Activated naive CD8-positive, alpha-beta T cell treated with anti-CD3 and anti-CD28 coated beads, Interleukin-2, amount 10 ng/mL, durations not matched to agents 7 days and 5 days (primary cell): ENCODE results near the gene TREML2. TPM values are rescaled to one million over a fixed set of nuclear protein-coding genes. Genes with fewer than 3 reads are reported as not detected.
"Not testable (repeated sequence)": the region's sequence is repeated elsewhere in the genome, so short reads cannot be mapped to it uniquely, and the experiment has no call there.

Experiments
- ATAC-seq: fragments of 150-1000 bp; cut with Tn5 transposase; one replicate; pipeline ENCODE4 v1.10.0; 2021; ENCODE audit warnings: low read depth, moderate library complexity
- POLR2A ChIA-PET: fragments of 350-600 bp; sonication (Branson Sonifier 250); formaldehyde crosslinking; loops from one replicate; lab custom pipeline; 2021; ENCODE audit warnings: antibody characterized with exemption; lab: Charles Lee
- DNase-seq: peaks from one replicate; pipeline ENCODE4 v3.0.0; 2021
- H3K27ac Mint-ChIP-seq: one replicate; pipeline ENCODE4 v1.8.0; 2022; ENCODE audit warnings: mild to moderate bottlenecking, mixed read lengths
- H3K27me3 Mint-ChIP-seq: one replicate; pipeline ENCODE4 v1.8.0; 2022; ENCODE audit warnings: mild to moderate bottlenecking, moderate library complexity, mixed read lengths
- H3K36me3 Mint-ChIP-seq: one replicate; pipeline ENCODE4 v1.8.0; 2021; ENCODE audit warnings: mild to moderate bottlenecking, mixed read lengths
- H3K4me1 Mint-ChIP-seq: one replicate; pipeline ENCODE4 v1.8.0; 2021; ENCODE audit warnings: mixed read lengths
- H3K4me3 Mint-ChIP-seq: one replicate; pipeline ENCODE4 v1.8.0; 2022; ENCODE audit warnings: mild to moderate bottlenecking, moderate library complexity, mixed read lengths
- H3K9me3 Mint-ChIP-seq: one replicate; pipeline ENCODE4 v1.8.0; 2021; ENCODE audit warnings: mixed read lengths
- total RNA-seq, 2 experiments: library from RNA; stranded (reverse); gene quantifications; one replicate each; pipeline ENCODE4 v1.2.3, GENCODE V29; 2021

Gene TREML2, protein sequence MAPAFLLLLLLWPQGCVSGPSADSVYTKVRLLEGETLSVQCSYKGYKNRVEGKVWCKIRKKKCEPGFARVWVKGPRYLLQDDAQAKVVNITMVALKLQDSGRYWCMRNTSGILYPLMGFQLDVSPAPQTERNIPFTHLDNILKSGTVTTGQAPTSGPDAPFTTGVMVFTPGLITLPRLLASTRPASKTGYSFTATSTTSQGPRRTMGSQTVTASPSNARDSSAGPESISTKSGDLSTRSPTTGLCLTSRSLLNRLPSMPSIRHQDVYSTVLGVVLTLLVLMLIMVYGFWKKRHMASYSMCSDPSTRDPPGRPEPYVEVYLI
- total RNA-seq = 10 to 100 TPM; 13.5 to 14.9 TPM

DNA sequence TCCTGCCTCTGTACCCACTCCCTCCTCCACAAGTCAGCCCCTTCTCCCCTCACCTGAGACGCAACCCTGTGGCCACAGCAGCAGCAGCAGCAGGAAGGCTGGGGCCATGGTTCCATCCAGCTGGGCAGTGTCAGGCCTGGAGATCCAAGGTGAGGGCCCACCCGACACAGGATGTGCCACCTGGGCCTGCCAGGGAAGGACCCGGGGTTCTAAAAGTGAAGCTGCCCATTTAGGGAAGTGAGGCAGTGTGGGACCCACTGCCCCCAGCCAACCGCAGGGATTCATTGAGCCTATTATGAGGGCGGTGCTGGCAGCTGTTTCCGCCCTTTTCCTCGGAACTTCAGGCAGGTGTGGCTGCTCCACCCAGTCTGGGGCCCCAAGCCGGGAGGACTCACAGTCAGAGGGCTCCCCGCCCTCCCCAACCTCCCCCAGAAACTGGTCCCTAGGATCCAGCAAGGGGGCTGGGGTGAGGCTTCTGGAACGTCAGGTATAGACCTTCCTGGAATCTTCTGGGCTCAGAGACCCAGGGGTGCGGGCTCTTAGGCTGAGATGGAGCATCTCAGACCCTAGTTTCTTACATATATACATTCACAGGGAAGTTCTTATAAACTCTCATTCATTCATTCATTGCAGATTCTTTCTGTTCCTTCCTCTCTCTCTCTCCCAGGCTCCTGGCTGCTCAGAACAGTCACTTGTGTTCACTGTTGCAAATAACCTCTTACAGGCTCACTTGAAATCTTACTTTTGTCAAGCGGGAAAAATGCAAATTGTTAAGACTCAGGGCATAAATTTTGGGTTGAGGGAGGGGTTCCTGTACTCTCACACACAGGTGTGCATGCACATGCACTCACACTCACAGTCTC lies at the start of gene TREML2:
Gene TREML2, minus strand, starts transcription at position 249 of the 863 bp plus-strand sequence. Its CDS starts 141 bp downstream, at position 108.
- Mint-ChIP-seq H3K4me3 (peak within 1 kb of the TSS; percentile 90), H3K27ac (peak within 1 kb of the TSS; percentile 100), H3K9me3 (peaks cover 6% of the 10 kb centered on the region), H3K27me3 (no peaks in the 10 kb centered on the region), H3K36me3 (peaks cover 25% of the 10 kb centered on the region), H3K4me1 (peaks cover 50% of the 10 kb centered on the region)
- ATAC-seq (peak; percentile 38), DNase-seq (peak; percentile 71)
- POLR2A ChIA-PET = interaction anchor here (0.9 to 2.3 kb wide), 12 partner anchors 9 to 133 kb away, joined by 3 to 16 read pairs (median 4); partner anchors contain the start of genes NFYA and OARD1

DNA sequence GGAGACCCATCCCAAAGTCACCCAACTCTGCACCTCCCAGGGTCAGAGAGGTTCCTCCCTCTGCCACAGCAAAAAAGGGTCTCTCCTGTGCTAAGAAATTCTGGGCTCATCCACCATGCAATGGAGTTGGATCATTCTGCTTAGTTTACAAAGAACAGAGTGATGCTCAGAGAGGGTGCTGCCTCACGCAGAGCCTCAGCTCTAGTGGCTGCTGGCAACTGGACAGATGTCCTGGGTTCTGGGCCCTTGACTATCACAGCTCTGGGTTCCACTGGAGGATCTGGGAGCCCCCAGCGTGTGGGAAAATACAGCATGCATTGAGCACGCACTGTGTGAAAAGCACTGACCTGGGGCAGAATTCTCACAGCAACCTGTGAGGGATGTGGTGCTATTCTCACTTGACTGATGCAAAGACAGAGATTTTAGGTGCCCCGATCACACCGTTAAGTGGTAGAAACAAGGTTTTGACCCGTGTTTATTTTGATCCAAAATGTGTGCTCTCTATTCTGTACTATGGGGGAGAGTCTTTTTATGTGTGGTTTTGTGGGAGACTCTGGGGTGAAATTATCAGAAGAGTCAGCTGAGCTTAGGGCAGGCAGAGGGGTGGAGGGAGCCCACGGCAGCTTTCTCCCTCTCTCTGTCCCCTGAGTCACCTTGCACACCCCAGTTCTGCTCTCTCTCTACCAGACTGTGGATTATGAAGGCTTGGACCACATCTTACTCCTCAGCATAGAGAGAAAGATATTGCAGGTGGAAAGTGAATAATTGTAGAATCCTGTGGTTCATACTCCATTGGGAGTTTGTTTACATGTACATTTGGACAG lies 47.1 kb upstream of the TREML2 start:
- H3K27me3 Mint-ChIP-seq = peaks cover 17% of the 10 kb centered on the region
- no peak overlapping the region for H3K27ac Mint-ChIP-seq
- no peak overlapping the region for H3K4me3 Mint-ChIP-seq
- peaks cover 6% of the 10 kb centered on the region for H3K9me3 Mint-ChIP-seq
- DNase-seq (no peak), ATAC-seq (peak; percentile 36)
- no peaks in the 10 kb centered on the region for H3K36me3 Mint-ChIP-seq
- POLR2A ChIA-PET = no interaction called here
- H3K4me1 Mint-ChIP-seq = peaks cover 15% of the 10 kb centered on the region

DNA sequence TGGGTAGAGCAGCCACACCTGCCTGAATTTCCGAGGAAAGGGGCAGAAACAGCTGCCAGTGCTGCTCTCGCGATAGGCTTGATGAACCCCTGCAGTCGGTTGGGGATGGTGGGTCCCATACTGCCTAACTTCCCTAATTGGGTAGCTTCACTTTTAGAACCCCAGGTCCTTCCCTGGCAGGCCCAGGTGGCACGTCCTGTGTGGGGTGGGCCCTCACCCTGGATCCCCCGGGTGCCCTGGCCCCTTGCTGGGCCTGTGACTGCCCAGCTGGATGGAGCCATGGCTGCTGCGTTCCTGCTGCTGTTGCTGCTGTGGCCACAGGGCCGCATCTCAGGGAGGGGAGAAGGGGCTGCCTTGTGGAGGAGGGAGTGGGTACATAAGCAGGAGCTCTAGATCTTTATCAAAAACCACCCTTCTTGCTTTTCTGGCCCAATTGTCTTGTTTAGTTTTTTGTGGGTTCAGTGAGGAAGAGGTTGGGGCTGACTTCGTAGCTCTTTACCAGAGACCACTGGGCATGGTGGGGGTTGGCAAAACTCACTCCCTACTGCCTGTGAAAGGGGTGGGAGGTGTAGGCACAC lies 46.4 kb upstream of the TREML2 start:
- peaks cover 16% of the 10 kb centered on the region for H3K4me1 Mint-ChIP-seq
- peaks cover 10% of the 10 kb centered on the region for H3K27me3 Mint-ChIP-seq
- no peak for DNase-seq
- H3K36me3 Mint-ChIP-seq = no peaks in the 10 kb centered on the region
- peaks cover 4% of the 10 kb centered on the region for H3K9me3 Mint-ChIP-seq
- H3K4me3 Mint-ChIP-seq = no peak overlapping the region
- ATAC-seq = peak; percentile 26
- POLR2A ChIA-PET = no interaction called here
- H3K27ac Mint-ChIP-seq = no peak overlapping the region

DNA sequence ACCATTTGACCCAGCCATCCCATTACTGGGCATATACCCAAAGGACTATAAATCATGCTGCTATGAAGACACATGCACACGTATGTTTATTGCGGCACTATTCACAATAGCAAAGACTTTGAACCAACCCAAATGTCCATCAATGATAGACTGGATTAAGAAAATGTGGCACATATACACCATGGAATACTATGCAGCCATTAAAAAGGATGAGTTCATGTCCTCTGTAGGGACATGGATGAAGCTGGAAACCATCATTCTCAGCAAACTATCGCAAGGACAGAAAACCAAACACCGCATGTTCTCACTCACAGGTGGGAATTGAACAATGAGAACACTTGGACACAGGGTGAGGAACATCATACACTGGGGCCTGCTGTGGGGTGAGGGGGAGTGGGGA lies 45.6 kb upstream of the TREML2 start:
- H3K27ac Mint-ChIP-seq, DNase-seq, H3K9me3 Mint-ChIP-seq, H3K4me3 Mint-ChIP-seq, H3K36me3 Mint-ChIP-seq, ATAC-seq, POLR2A ChIA-PET: not testable (repeated sequence)
- peaks cover 16% of the 10 kb centered on the region for H3K4me1 Mint-ChIP-seq
- peaks cover 12% of the 10 kb centered on the region for H3K27me3 Mint-ChIP-seq

- POLR2A ChIA-PET = interaction anchor here (0.7 kb wide), 1 partner anchor 257 kb away, joined by 5 read pairs; no protein-coding TSS in a partner anchor
- peaks cover 2% of the 10 kb centered on the region for H3K36me3 Mint-ChIP-seq
These were observed 38.7 kb upstream of the TREML2 start for GRCh38 chr6:41239467-41240159.

DNA sequence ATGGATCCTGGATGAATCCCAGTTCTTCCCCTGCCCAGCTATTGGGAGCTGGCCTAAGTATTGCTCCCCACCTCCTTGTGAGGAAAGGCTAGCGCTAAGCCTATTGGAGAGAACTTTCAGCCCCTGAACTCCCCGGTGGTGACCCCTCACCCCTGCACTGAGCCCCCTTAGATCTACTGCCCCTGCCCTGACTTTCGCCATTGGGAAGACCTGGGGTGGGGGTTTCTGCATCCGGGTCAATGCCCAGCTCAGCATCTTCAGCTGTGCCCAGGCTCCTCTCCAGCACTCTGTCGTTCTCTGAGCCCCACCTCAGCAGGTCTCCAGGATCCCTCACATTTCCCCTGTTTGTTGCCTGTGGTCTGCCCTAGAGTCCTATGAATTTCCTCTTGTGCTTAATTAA lies 36.2 kb upstream of the TREML2 start:
- POLR2A ChIA-PET = no interaction called here
- ATAC-seq (no peak), DNase-seq (no peak)
- no peak overlapping the region for H3K27ac Mint-ChIP-seq
- peaks cover 50% of the 10 kb centered on the region for H3K27me3 Mint-ChIP-seq
- no peaks in the 10 kb centered on the region for H3K9me3 Mint-ChIP-seq
- H3K4me3 Mint-ChIP-seq = no peak overlapping the region
- peaks cover 2% of the 10 kb centered on the region for H3K36me3 Mint-ChIP-seq
- H3K4me1 Mint-ChIP-seq = peaks cover 2% of the 10 kb centered on the region

More at GRCh38 chr6:41239467-41240159, 38.7 kb upstream of the TREML2 start:
- Mint-ChIP-seq H3K9me3 (no peaks in the 10 kb centered on the region), H3K4me1 (peaks cover 4% of the 10 kb centered on the region), H3K4me3 (no peak overlapping the region), H3K27me3 (peaks cover 46% of the 10 kb centered on the region), H3K27ac (no peak overlapping the region)
- ATAC-seq = no peak
- no peak for DNase-seq

- no peak overlapping the region for H3K4me3 Mint-ChIP-seq
- POLR2A ChIA-PET = no interaction called here
- no peak overlapping the region for H3K27ac Mint-ChIP-seq
- H3K9me3 Mint-ChIP-seq = no peaks in the 10 kb centered on the region
- DNase-seq = no peak
- H3K27me3 Mint-ChIP-seq = peaks cover 53% of the 10 kb centered on the region
- H3K4me1 Mint-ChIP-seq = peaks cover 2% of the 10 kb centered on the region
- no peak for ATAC-seq
- H3K36me3 Mint-ChIP-seq = peaks cover 2% of the 10 kb centered on the region
These were observed 35.3 kb upstream of the TREML2 start for GRCh38 chr6:41236276-41236675.

DNA sequence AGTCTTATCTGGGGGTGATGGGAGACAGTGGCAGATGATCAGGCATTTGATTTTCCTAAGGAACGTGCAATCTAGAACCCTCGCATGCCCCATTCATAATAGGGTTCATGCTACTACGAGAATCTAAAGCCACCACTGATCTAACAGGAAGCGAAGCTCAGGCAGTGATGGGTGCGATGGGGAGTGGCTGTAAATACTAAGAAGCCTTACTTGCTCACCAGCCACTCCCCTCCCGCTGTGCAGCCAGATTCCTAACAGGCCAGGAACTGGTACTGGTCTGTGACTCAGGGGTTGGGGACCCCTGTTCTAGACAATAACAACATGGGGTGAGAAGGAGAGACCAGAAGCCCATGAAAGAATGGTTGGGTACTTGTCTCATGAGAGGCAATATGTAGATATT lies 31.7 kb upstream of the TREML2 start:
- Mint-ChIP-seq H3K36me3 (no peaks in the 10 kb centered on the region), H3K4me1 (peaks cover 4% of the 10 kb centered on the region), H3K4me3 (no peak overlapping the region), H3K27ac (no peak overlapping the region), H3K9me3 (no peaks in the 10 kb centered on the region), H3K27me3 (peaks cover 29% of the 10 kb centered on the region)
- POLR2A ChIA-PET = interaction anchor here (0.6 kb wide), 1 partner anchor 376 kb away, joined by 5 read pairs; no protein-coding TSS in a partner anchor
- no peak for DNase-seq
- ATAC-seq = no peak

GRCh38 chr6:41231246-41231645 lies 30.3 kb upstream of the TREML2 start:
- Mint-ChIP-seq H3K27me3 (peaks cover 33% of the 10 kb centered on the region), H3K4me3 (no peak overlapping the region), H3K36me3 (no peaks in the 10 kb centered on the region), H3K4me1 (peaks cover 1% of the 10 kb centered on the region), H3K27ac (no peak overlapping the region), H3K9me3 (no peaks in the 10 kb centered on the region)
- ATAC-seq (no peak), DNase-seq (no peak)
- POLR2A ChIA-PET = no interaction called here

GRCh38 chr6:41229721-41230120 lies 28.8 kb upstream of the TREML2 start:
- POLR2A ChIA-PET = no interaction called here

GRCh38 chr6:41228616-41229015 lies 27.7 kb upstream of the TREML2 start:
- Mint-ChIP-seq H3K27me3 (peaks cover 38% of the 10 kb centered on the region), H3K9me3 (no peaks in the 10 kb centered on the region), H3K4me3 (no peak overlapping the region), H3K4me1 (peaks cover 1% of the 10 kb centered on the region), H3K36me3 (no peaks in the 10 kb centered on the region), H3K27ac (no peak overlapping the region)
- POLR2A ChIA-PET = no interaction called here
- no peak for ATAC-seq
- no peak for DNase-seq

More at GRCh38 chr6:41229721-41230120, 28.8 kb upstream of the TREML2 start:
- Mint-ChIP-seq H3K36me3 (no peaks in the 10 kb centered on the region), H3K4me3 (no peak overlapping the region), H3K4me1 (peaks cover 1% of the 10 kb centered on the region), H3K27ac (peak overlapping the region; percentile 10), H3K9me3 (no peaks in the 10 kb centered on the region), H3K27me3 (peaks cover 42% of the 10 kb centered on the region)
- ATAC-seq = no peak
- no peak for DNase-seq

GRCh38 chr6:41228096-41228495 lies 27.1 kb upstream of the TREML2 start, which contains the start of gene TREML4:
TSS of gene TREML4 (plus strand) at chr6:41228349. CDS start at chr6:41228428, 79 bp downstream.
- no peak within 1 kb of the TSS for H3K27ac Mint-ChIP-seq
- H3K27me3 Mint-ChIP-seq = peaks cover 38% of the 10 kb centered on the region
- POLR2A ChIA-PET = no interaction called here
- DNase-seq = no peak
- peaks cover 1% of the 10 kb centered on the region for H3K4me1 Mint-ChIP-seq
- H3K36me3 Mint-ChIP-seq = no peaks in the 10 kb centered on the region
- no peak within 1 kb of the TSS for H3K4me3 Mint-ChIP-seq
- no peak for ATAC-seq
- no peaks in the 10 kb centered on the region for H3K9me3 Mint-ChIP-seq
